DND-41 (cell line): ENCODE results near the gene SLC25A13.

ENCODE experiments used
- ATAC-seq: fragments of 200-7000 bp; cut with Tn5 transposase; 3 replicates; pipeline ENCODE4 v1.9.1; 2021; ENCODE audit warnings: low read depth; ENCODE audit not compliant: insufficient read depth
- DNase-seq: peaks from one replicate; pipeline ENCODE4 v3.0.0-alpha.2; 2020
- H2AFZ ChIP-seq: 2 replicates; pipeline ENCODE4 v1.6.0; 2012; ENCODE audit warnings: low read depth, low read length
- H3K27ac ChIP-seq: 2 replicates; pipeline ENCODE4 v1.5.1; 2012; ENCODE audit warnings: low read length, inconsistent platforms
- H3K27me3 ChIP-seq: fragments of 200-600 bp; sonication (generic); 2 replicates; pipeline ENCODE4 v1.6.0; 2012; ENCODE audit warnings: low read length, mild to moderate bottlenecking, inconsistent platforms; ENCODE audit not compliant: insufficient read depth, poor library complexity
- H3K36me3 ChIP-seq: 2 replicates; pipeline ENCODE4 v1.5.1; 2012; ENCODE audit warnings: low read length, inconsistent platforms; ENCODE audit not compliant: insufficient read depth
- H3K4me1 ChIP-seq: 2 replicates; pipeline ENCODE4 v1.5.1; 2012; ENCODE audit warnings: mild to moderate bottlenecking, low read length; ENCODE audit not compliant: insufficient read depth
- H3K4me2 ChIP-seq: 2 replicates; pipeline ENCODE4 v1.6.0; 2012; ENCODE audit warnings: mild to moderate bottlenecking, moderate library complexity, low read length, inconsistent platforms; ENCODE audit not compliant: insufficient read depth
- H3K4me3 ChIP-seq, 2 experiments: fragments of 200-600 bp in 1 of 2; shearing (Covaris generic) in 1 of 2; 2 replicates each; pipeline ENCODE4 v1.5.1; 2012 to 2016; ENCODE audit warnings: inconsistent platforms in 2 of 2, low read length in 2 of 2, mild to moderate bottlenecking in 2 of 2, low read depth in 1 of 2, moderate library complexity in 1 of 2
- H3K79me2 ChIP-seq: 2 replicates; pipeline ENCODE4 v1.6.0; 2012; ENCODE audit warnings: low read length, inconsistent platforms; ENCODE audit not compliant: insufficient read depth
- H3K9ac ChIP-seq: 2 replicates; pipeline ENCODE4 v1.6.0; 2012; ENCODE audit warnings: low read depth, mild to moderate bottlenecking, inconsistent platforms, low read length, moderate library complexity
- H3K9me3 ChIP-seq: 2 replicates; pipeline ENCODE4 v1.5.1; 2012; ENCODE audit warnings: low read length, moderate library complexity, mild to moderate bottlenecking, inconsistent platforms; ENCODE audit not compliant: insufficient read depth, severe bottlenecking
- H4K20me1 ChIP-seq: 2 replicates; pipeline ENCODE4 v1.6.0; 2012; ENCODE audit warnings: low read length; ENCODE audit not compliant: insufficient read depth
- CTCF ChIP-seq: IDR thresholded peaks from 2 replicates; pipeline ENCODE4 v1.5.1; 2012; ENCODE audit warnings: borderline replicate concordance, low read length, moderate library complexity, mild to moderate bottlenecking; ENCODE audit not compliant: poor library complexity, severe bottlenecking; ENCODE audit errors: extremely low read depth
- EZH2 ChIP-seq: IDR thresholded peaks from 3 replicates; pipeline ENCODE4 v1.6.1; 2012; ENCODE audit warnings: borderline replicate concordance, low read depth, mild to moderate bottlenecking, moderate library complexity, low read length, inconsistent platforms; ENCODE audit not compliant: severe bottlenecking

The SLC25A13 gene

GRCh38 chr7:96131525-96131924 lies 190.4 kb downstream of the SLC25A13 start:
- no peak for ATAC-seq

GRCh38 chr7:96127746-96128145 lies 194.2 kb downstream of the SLC25A13 start:
- Histone ChIP-seq H3K4me1 (no peaks in the 10 kb centered on the region), H4K20me1 (no peaks in the 10 kb centered on the region), H3K9ac (no peak overlapping the region), H3K27ac (no peak overlapping the region), H2AFZ (no peak overlapping the region), H3K4me3 (no peak overlapping the region), H3K79me2 (no peaks in the 10 kb centered on the region), H3K9me3 (no peaks in the 10 kb centered on the region), H3K27me3 (no peaks in the 10 kb centered on the region), H3K36me3 (no peaks in the 10 kb centered on the region), H3K4me2 (no peak overlapping the region)
- ATAC-seq (no peak), DNase-seq (no peak)
- TF ChIP-seq EZH2 = no peak
- no peak for TF ChIP-seq CTCF

More at GRCh38 chr7:96131525-96131924, 190.4 kb downstream of the SLC25A13 start:
- Histone ChIP-seq H3K9ac (no peak overlapping the region), H3K27me3 (no peaks in the 10 kb centered on the region), H2AFZ (no peak overlapping the region), H4K20me1 (no peaks in the 10 kb centered on the region), H3K36me3 (no peaks in the 10 kb centered on the region), H3K4me3 (no peak overlapping the region), H3K9me3 (no peaks in the 10 kb centered on the region), H3K27ac (no peak overlapping the region), H3K4me1 (no peaks in the 10 kb centered on the region), H3K4me2 (no peak overlapping the region), H3K79me2 (no peaks in the 10 kb centered on the region)
- TF ChIP-seq CTCF (no peak), EZH2 (no peak)
- DNase-seq = no peak

GRCh38 chr7:96126382-96126781 lies 195.5 kb downstream of the SLC25A13 start:
- DNase-seq (no peak), ATAC-seq (no peak)
- H3K4me3 ChIP-seq = no peak overlapping the region
- no peaks in the 10 kb centered on the region for H3K36me3 ChIP-seq
- no peaks in the 10 kb centered on the region for H3K9me3 ChIP-seq
- no peaks in the 10 kb centered on the region for H3K79me2 ChIP-seq
- H3K27me3 ChIP-seq = no peaks in the 10 kb centered on the region
- no peak overlapping the region for H3K27ac ChIP-seq
- H3K9ac ChIP-seq = no peak overlapping the region
- no peak overlapping the region for H3K4me2 ChIP-seq
- no peaks in the 10 kb centered on the region for H4K20me1 ChIP-seq
- no peaks in the 10 kb centered on the region for H3K4me1 ChIP-seq
- TF ChIP-seq EZH2 = no peak
- no peak for TF ChIP-seq CTCF
- H2AFZ ChIP-seq = no peak overlapping the region

GRCh38 chr7:96122746-96123145 lies 199.2 kb downstream of the SLC25A13 start:
- Histone ChIP-seq H3K4me1 (no peaks in the 10 kb centered on the region), H3K27ac (no peak overlapping the region), H3K9ac (no peak overlapping the region), H3K4me3 (no peak overlapping the region), H3K27me3 (no peaks in the 10 kb centered on the region), H3K9me3 (no peaks in the 10 kb centered on the region), H3K79me2 (no peaks in the 10 kb centered on the region), H4K20me1 (no peaks in the 10 kb centered on the region), H3K36me3 (no peaks in the 10 kb centered on the region), H3K4me2 (no peak overlapping the region), H2AFZ (no peak overlapping the region)
- DNase-seq (no peak), ATAC-seq (no peak)
- no peak for TF ChIP-seq EZH2
- no peak for TF ChIP-seq CTCF
